ENCODE results near the gene TMCO5A.

TMCO5A gene

GRCh38 chr15:37978231-37978630 lies 43.8 kb downstream of the TMCO5A start:
- no peak for DNase-seq

GRCh38 chr15:37979671-37980409 lies 45.4 kb downstream of the TMCO5A start:
- DNase-seq: no peak

GRCh38 chr15:37981201-37981600 lies 46.8 kb downstream of the TMCO5A start:
- no peak for DNase-seq

GRCh38 chr15:37981775-37982174 lies 47.3 kb downstream of the TMCO5A start:
- no peak for DNase-seq

- DNase-seq: no peak
Measured at GRCh38 chr15:37984368-37984767, 49.9 kb downstream of the TMCO5A start.

GRCh38 chr15:37995461-37996347 lies 61.3 kb downstream of the TMCO5A start:
- no peak for DNase-seq
